Endodermal cell (in vitro differentiated cells): ENCODE data around the gene FAIM. TPM values are rescaled to one million over a fixed set of nuclear protein-coding genes. Genes with fewer than 3 reads are reported as not detected.

Source experiments
- DNase-seq: peaks from one replicate; pipeline ENCODE4 v3.0.0-alpha.2; 2017
- H3K27ac ChIP-seq: 2 replicates; pipeline ENCODE4 v1.5.1; 2013; ENCODE audit warnings: mild to moderate bottlenecking, low read depth, low read length, moderate library complexity
- H3K27me3 ChIP-seq: 2 replicates; pipeline ENCODE4 v1.6.1; 2013; ENCODE audit warnings: mild to moderate bottlenecking, low read length, moderate library complexity; ENCODE audit not compliant: insufficient read depth, control insufficient read depth, poor library complexity, severe bottlenecking
- H3K36me3 ChIP-seq: 2 replicates; pipeline ENCODE4 v1.7.0; 2013; ENCODE audit warnings: mild to moderate bottlenecking, low read length, moderate library complexity; ENCODE audit not compliant: control insufficient read depth, insufficient read depth
- H3K4me1 ChIP-seq: one replicate; pipeline ENCODE4 v1.7.0; 2013; ENCODE audit warnings: low read length; ENCODE audit not compliant: control insufficient read depth, insufficient read depth
- H3K4me3 ChIP-seq: 2 replicates; pipeline ENCODE4 v1.5.1; 2013; ENCODE audit warnings: mild to moderate bottlenecking, low read length, moderate library complexity
- H3K9ac ChIP-seq: 2 replicates; pipeline ENCODE4 v1.6.1; 2013; ENCODE audit warnings: mild to moderate bottlenecking, low read length, moderate library complexity; ENCODE audit not compliant: poor library complexity, severe bottlenecking; ENCODE audit errors: extremely low read depth
- H3K9me3 ChIP-seq: 2 replicates; pipeline ENCODE4 v1.6.1; 2013; ENCODE audit warnings: mild to moderate bottlenecking, low read length, moderate library complexity; ENCODE audit not compliant: control insufficient read depth
- H3K27ac Mint-ChIP-seq: 2 replicates; pipeline ENCODE4 v1.8.0; 2020; ENCODE audit warnings: mixed read lengths
- H3K27me3 Mint-ChIP-seq: 2 replicates; pipeline ENCODE4 v1.8.0; 2021; ENCODE audit warnings: mild to moderate bottlenecking, mixed read lengths; ENCODE audit not compliant: insufficient read depth
- H3K36me3 Mint-ChIP-seq: 2 replicates; pipeline ENCODE4 v1.8.0; 2020; ENCODE audit warnings: low read depth, mixed read lengths
- H3K4me1 Mint-ChIP-seq: 2 replicates; pipeline ENCODE4 v1.8.0; 2020; ENCODE audit warnings: mixed read lengths
- H3K4me3 Mint-ChIP-seq: 2 replicates; pipeline ENCODE4 v1.8.0; 2020; ENCODE audit warnings: mild to moderate bottlenecking, moderate library complexity, mixed read lengths
- H3K9me3 Mint-ChIP-seq: 2 replicates; pipeline ENCODE4 v1.8.0; 2020; ENCODE audit warnings: mild to moderate bottlenecking, mixed read lengths
- CTCF ChIP-seq: fragments of 200-600 bp; sonication (generic); conservative IDR thresholded peaks from 2 replicates; pipeline ENCODE4 v1.5.0; 2021; ENCODE audit warnings: antibody characterized with exemption, mild to moderate bottlenecking
- WGBS, 2 experiments: methylation state at CpG; one replicate each; pipeline versions ENCODE4 v1.1.5 to v1.1.7; 2013; ENCODE audit warnings: missing lambda C conversion rate in 2 of 2, mixed read lengths in 1 of 2; ENCODE audit not compliant: insufficient coverage in 1 of 2, insufficient read length in 1 of 2; 5-methylcytosine and 5-hydroxymethylcytosine counted together
- total RNA-seq, 2 donors: library from RNA; stranded (reverse); fragmentation: NEBNext Ultra II Directional in 1 of 2; extraction: Animal tissue kit (Norgen Biotek cat#: 25700) in 1 of 2; gene quantifications; 2 replicates in 1 of 2; 3 replicates in 1 of 2; pipeline ENCODE4 v1.2.1, GENCODE V29; 2021

FAIM gene
- total RNA-seq, 2 donors from 2014 or later = 12.2 to 17.8 TPM

GRCh38 chr3:138668107-138668506 is 59.5 kb downstream of the FAIM start:
- H3K4me1 ChIP-seq = no peaks in the 10 kb centered on the region
- H3K27ac Mint-ChIP-seq = no peak overlapping the region
- WGBS, 2 experiments = 95% methylated on average over 1 of the region's 1 CpG; no CpG with 5 or more reads in 1 of the 2 experiments
- peaks cover 14% of the 10 kb centered on the region for H3K4me1 Mint-ChIP-seq
- H3K9me3 Mint-ChIP-seq = no peaks in the 10 kb centered on the region
- H3K9me3 ChIP-seq = no peaks in the 10 kb centered on the region
- H3K36me3 ChIP-seq = peaks cover 83% of the 10 kb centered on the region
- H3K27me3 ChIP-seq = no peaks in the 10 kb centered on the region
- no peak overlapping the region for H3K9ac ChIP-seq
- peaks cover 63% of the 10 kb centered on the region for H3K36me3 Mint-ChIP-seq
- H3K4me3 Mint-ChIP-seq = no peak overlapping the region
- DNase-seq = no peak
- H3K4me3 ChIP-seq = no peak overlapping the region
- H3K27me3 Mint-ChIP-seq = no peaks in the 10 kb centered on the region
- no peak for TF ChIP-seq CTCF
- H3K27ac ChIP-seq = no peak overlapping the region

GRCh38 chr3:138670407-138670806 is 61.8 kb downstream of the FAIM start:
- no peaks in the 10 kb centered on the region for H3K27me3 Mint-ChIP-seq
- peaks cover 25% of the 10 kb centered on the region for H3K4me1 Mint-ChIP-seq
- no peaks in the 10 kb centered on the region for H3K27me3 ChIP-seq
- H3K36me3 ChIP-seq = peaks cover 78% of the 10 kb centered on the region
- H3K4me1 ChIP-seq = peaks cover 5% of the 10 kb centered on the region
- H3K27ac Mint-ChIP-seq = no peak overlapping the region
- H3K27ac ChIP-seq = no peak overlapping the region
- H3K9me3 Mint-ChIP-seq = peaks cover 5% of the 10 kb centered on the region
- H3K4me3 Mint-ChIP-seq = no peak overlapping the region
- peaks cover 62% of the 10 kb centered on the region for H3K36me3 Mint-ChIP-seq
- H3K9me3 ChIP-seq = peaks cover under 1% of the 10 kb centered on the region
- DNase-seq = no peak
- no peak for TF ChIP-seq CTCF
- H3K9ac ChIP-seq = no peak overlapping the region
- no peak overlapping the region for H3K4me3 ChIP-seq

GRCh38 chr3:138673641-138674530 is 65.3 kb downstream of the FAIM start:
- peak overlapping the region; percentile 79 for H3K27ac ChIP-seq
- peak; percentile 53 for DNase-seq
- H3K4me1 Mint-ChIP-seq = peaks cover 25% of the 10 kb centered on the region
- no peaks in the 10 kb centered on the region for H3K27me3 ChIP-seq
- peak overlapping the region; percentile 80 for H3K27ac Mint-ChIP-seq
- 54 to 87% methylated on average over 1 to 4 of the region's 4 CpGs for WGBS, 2 experiments
- H3K36me3 Mint-ChIP-seq = peaks cover 66% of the 10 kb centered on the region
- TF ChIP-seq CTCF = no peak
- H3K4me3 Mint-ChIP-seq = no peak overlapping the region
- peaks cover 81% of the 10 kb centered on the region for H3K36me3 ChIP-seq
- peaks cover 19% of the 10 kb centered on the region for H3K9me3 ChIP-seq
- H3K27me3 Mint-ChIP-seq = no peaks in the 10 kb centered on the region
- H3K4me1 ChIP-seq = peaks cover 5% of the 10 kb centered on the region
- no peak overlapping the region for H3K9ac ChIP-seq
- H3K4me3 ChIP-seq = no peak overlapping the region
- peaks cover 14% of the 10 kb centered on the region for H3K9me3 Mint-ChIP-seq
